Panc1 (cell line): ENCODE data around the gene INSYN1. TPM values are rescaled to one million over a fixed set of nuclear protein-coding genes. Genes with fewer than 3 reads are reported as not detected.

Source experiments
- ATAC-seq: fragments of 200-7000 bp; cut with Tn5 transposase; 2 replicates; pipeline ENCODE4 v1.9.1; 2020; ENCODE audit warnings: mild to moderate bottlenecking, moderate library complexity
- BruUV-seq: library from RNA; stranded (reverse); fragments of 400-500 nt; replicated peaks from 2 replicates; lab custom pipeline; 2021; lab: Mats Ljungman, UMichigan
- CTCF ChIA-PET: fragments of 300-600 bp; sonication (Branson Sonifier 250); formaldehyde crosslinking; loops from one replicate; lab custom pipeline; 2022; ENCODE audit warnings: antibody characterized with exemption; lab: Charles Lee
- POLR2A ChIA-PET: fragments of 300-600 bp; sonication (Branson Sonifier 250); formaldehyde crosslinking; loops from one replicate; lab custom pipeline; 2022; ENCODE audit warnings: antibody characterized with exemption; lab: Charles Lee
- DNase-seq: peaks from one replicate; pipeline ENCODE4 v3.0.0-alpha.2; 2010; ENCODE audit warnings: low read depth, low spot score
- H3K27ac ChIP-seq: 2 replicates; pipeline ENCODE4 v1.5.1; 2011; ENCODE audit warnings: mild to moderate bottlenecking, low read length, inconsistent platforms
- H3K27me3 ChIP-seq: fragments of 200-500 bp; sonication (Bioruptor generic); 2 replicates; pipeline ENCODE4 v1.6.0; 2014; ENCODE audit warnings: low read length, inconsistent platforms; ENCODE audit not compliant: control insufficient read depth, insufficient read depth
- H3K36me3 ChIP-seq: fragments of 200-500 bp; sonication (Bioruptor generic); 2 replicates; pipeline ENCODE4 v1.5.1; 2014; ENCODE audit warnings: inconsistent platforms, mild to moderate bottlenecking, low read length, moderate library complexity; ENCODE audit not compliant: control insufficient read depth, insufficient read depth
- H3K4me1 ChIP-seq: 2 replicates; pipeline ENCODE4 v1.5.1; 2011; ENCODE audit warnings: inconsistent platforms, mild to moderate bottlenecking, low read length, moderate library complexity; ENCODE audit not compliant: control insufficient read depth, insufficient read depth
- H3K4me3 ChIP-seq, 2 experiments: 2 replicates each; pipeline ENCODE4 v1.5.1; 2011 to 2012; ENCODE audit warnings: low read depth in 2 of 2, low read length in 2 of 2, mild to moderate bottlenecking in 2 of 2, inconsistent platforms in 1 of 2, moderate library complexity in 1 of 2
- H3K9me3 ChIP-seq: fragments of 200-500 bp; sonication (Bioruptor generic); 2 replicates; pipeline ENCODE4 v1.5.1; 2014; ENCODE audit warnings: low read depth, mild to moderate bottlenecking, inconsistent platforms, low read length, moderate library complexity; ENCODE audit not compliant: control insufficient read depth, insufficient read depth
- POLR2AphosphoS5 ChIP-seq: IDR thresholded peaks from 2 replicates; pipeline ENCODE4 v1.6.1; 2012; ENCODE audit warnings: mild to moderate bottlenecking, low read depth, low read length, moderate library complexity
- SIN3A ChIP-seq: IDR thresholded peaks from 2 replicates; pipeline ENCODE4 v1.6.1; 2012; ENCODE audit warnings: low read depth, mild to moderate bottlenecking, low read length, moderate library complexity, borderline replicate concordance; ENCODE audit not compliant: insufficient read depth
- TCF7L2 ChIP-seq: IDR thresholded peaks from 2 replicates; pipeline ENCODE4 v1.6.1; 2011; ENCODE audit warnings: mild to moderate bottlenecking, low read depth, low read length, inconsistent platforms
- in situ Hi-C: cut with HindIII; loops from 2 replicates; pipeline ENCODE4 v1.10.0; 2016; ENCODE audit warnings: low sequenced_read_pairs, low pct_unique_long_range_greater_than_20kb
- intact Hi-C: fragments of 100-400 bp; cut with micrococcal nuclease; formaldehyde crosslinking; loops from one replicate; pipeline ENCODE4 v1.10.0; 2022; ENCODE audit not compliant: unreplicated experiment
- total RNA-seq: library from RNA; stranded (reverse); gene quantifications from one replicate; pipeline ENCODE4 v1.2.1, GENCODE V29; 2021; ENCODE audit not compliant: unreplicated experiment
- TF ChIP-seq, protein P1 (sequence below): fragments of 450-650 bp; IDR thresholded peaks from 2 replicates; pipeline ENCODE4 v1.5.1; 2017; ENCODE audit warnings: mild to moderate bottlenecking
- TF ChIP-seq, protein P2 (sequence below), 2 experiments: IDR thresholded peaks; 2 replicates each; pipeline ENCODE4 v1.6.1; 2011 to 2012; ENCODE audit warnings: low read depth in 2 of 2, control low read depth in 1 of 2, low read length in 1 of 2, mild to moderate bottlenecking in 1 of 2, moderate library complexity in 1 of 2; ENCODE audit not compliant: insufficient read depth in 1 of 2

Gene INSYN1
- total RNA-seq, 1 experiment from 2014 or later: 2.6 TPM

DNA sequence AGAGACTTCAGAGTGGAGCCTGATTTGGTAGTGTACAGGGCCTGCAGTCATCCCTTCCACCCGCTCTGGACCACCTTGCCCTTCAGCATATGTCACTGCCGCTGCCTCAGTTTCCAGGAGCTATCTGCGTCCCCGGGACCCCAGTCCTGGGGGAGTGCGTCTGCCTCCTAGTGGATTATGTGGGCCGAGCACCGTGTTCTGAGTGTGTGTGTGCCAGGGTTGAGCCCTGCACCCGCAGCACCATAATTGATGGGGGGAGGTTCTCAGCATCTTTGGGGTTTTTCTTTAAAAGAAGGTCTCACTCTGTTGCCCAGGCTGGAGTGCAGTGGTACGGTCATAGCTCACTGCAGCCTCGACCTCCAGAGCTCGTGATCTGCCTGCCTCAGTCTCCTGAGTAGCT is 35.3 kb downstream of the INSYN1 start:
- ATAC-seq: no peak
- no peak for TF ChIP-seq TCF7L2
- TF ChIP-seq POLR2AphosphoS5: no peak
- TF ChIP-seq, protein P1, sequence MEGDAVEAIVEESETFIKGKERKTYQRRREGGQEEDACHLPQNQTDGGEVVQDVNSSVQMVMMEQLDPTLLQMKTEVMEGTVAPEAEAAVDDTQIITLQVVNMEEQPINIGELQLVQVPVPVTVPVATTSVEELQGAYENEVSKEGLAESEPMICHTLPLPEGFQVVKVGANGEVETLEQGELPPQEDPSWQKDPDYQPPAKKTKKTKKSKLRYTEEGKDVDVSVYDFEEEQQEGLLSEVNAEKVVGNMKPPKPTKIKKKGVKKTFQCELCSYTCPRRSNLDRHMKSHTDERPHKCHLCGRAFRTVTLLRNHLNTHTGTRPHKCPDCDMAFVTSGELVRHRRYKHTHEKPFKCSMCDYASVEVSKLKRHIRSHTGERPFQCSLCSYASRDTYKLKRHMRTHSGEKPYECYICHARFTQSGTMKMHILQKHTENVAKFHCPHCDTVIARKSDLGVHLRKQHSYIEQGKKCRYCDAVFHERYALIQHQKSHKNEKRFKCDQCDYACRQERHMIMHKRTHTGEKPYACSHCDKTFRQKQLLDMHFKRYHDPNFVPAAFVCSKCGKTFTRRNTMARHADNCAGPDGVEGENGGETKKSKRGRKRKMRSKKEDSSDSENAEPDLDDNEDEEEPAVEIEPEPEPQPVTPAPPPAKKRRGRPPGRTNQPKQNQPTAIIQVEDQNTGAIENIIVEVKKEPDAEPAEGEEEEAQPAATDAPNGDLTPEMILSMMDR: no peak; the same call in 1 of the 2 replicates
- TF ChIP-seq, protein P2, sequence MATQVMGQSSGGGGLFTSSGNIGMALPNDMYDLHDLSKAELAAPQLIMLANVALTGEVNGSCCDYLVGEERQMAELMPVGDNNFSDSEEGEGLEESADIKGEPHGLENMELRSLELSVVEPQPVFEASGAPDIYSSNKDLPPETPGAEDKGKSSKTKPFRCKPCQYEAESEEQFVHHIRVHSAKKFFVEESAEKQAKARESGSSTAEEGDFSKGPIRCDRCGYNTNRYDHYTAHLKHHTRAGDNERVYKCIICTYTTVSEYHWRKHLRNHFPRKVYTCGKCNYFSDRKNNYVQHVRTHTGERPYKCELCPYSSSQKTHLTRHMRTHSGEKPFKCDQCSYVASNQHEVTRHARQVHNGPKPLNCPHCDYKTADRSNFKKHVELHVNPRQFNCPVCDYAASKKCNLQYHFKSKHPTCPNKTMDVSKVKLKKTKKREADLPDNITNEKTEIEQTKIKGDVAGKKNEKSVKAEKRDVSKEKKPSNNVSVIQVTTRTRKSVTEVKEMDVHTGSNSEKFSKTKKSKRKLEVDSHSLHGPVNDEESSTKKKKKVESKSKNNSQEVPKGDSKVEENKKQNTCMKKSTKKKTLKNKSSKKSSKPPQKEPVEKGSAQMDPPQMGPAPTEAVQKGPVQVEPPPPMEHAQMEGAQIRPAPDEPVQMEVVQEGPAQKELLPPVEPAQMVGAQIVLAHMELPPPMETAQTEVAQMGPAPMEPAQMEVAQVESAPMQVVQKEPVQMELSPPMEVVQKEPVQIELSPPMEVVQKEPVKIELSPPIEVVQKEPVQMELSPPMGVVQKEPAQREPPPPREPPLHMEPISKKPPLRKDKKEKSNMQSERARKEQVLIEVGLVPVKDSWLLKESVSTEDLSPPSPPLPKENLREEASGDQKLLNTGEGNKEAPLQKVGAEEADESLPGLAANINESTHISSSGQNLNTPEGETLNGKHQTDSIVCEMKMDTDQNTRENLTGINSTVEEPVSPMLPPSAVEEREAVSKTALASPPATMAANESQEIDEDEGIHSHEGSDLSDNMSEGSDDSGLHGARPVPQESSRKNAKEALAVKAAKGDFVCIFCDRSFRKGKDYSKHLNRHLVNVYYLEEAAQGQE (IDR thresholded peaks at IDR 0.05; ENCODE audit: insufficient read depth in 1 of 2, low read depth in 2 of 2, low read length in 1 of 2): no peak
- TF ChIP-seq SIN3A: no peak
- DNase-seq: no peak
- in situ Hi-C loops (no loop called here), intact Hi-C loops (no loop called here)
- Histone ChIP-seq H3K4me1 (0 out of 2 replicates have a peak, but pooled peaks cover 2% of the 10 kb centered on the region), H3K27ac (no peak overlapping the region), H3K36me3 (no peaks in the 10 kb centered on the region), H3K9me3 (no peaks in the 10 kb centered on the region), H3K4me3 (no peak overlapping the region), H3K27me3 (no peaks in the 10 kb centered on the region)
- no TSS peak for BruUV-seq
- POLR2A ChIA-PET: interaction anchor here (0.6 kb wide), 1 partner anchor 55 kb away, joined by 3 read pairs; no protein-coding TSS in a partner anchor
- CTCF ChIA-PET: interaction anchor here (0.5 to 0.7 kb wide), 2 partner anchors 82 to 93 kb away, joined by 4 to 5 read pairs; no protein-coding TSS in a partner anchor

- TF ChIP-seq, protein P1: no peak
- TF ChIP-seq, protein P2 (IDR thresholded peaks at IDR 0.05; ENCODE audit: insufficient read depth in 1 of 2, low read depth in 2 of 2, low read length in 1 of 2): no peak
- TF ChIP-seq TCF7L2: no peak
- TF ChIP-seq POLR2AphosphoS5: no peak
- TF ChIP-seq SIN3A: no peak
- no peak for DNase-seq
- no peaks in the 10 kb centered on the region for H3K27me3 ChIP-seq
- in situ Hi-C loops (no loop called here), intact Hi-C loops (no loop called here)
- no peak for ATAC-seq
- H3K27ac ChIP-seq: no peak overlapping the region
- no peaks in the 10 kb centered on the region for H3K9me3 ChIP-seq
- no TSS peak for BruUV-seq
- H3K4me1 ChIP-seq: 0 out of 2 replicates have a peak, but pooled peaks cover 2% of the 10 kb centered on the region
- no peak overlapping the region for H3K4me3 ChIP-seq
- no peaks in the 10 kb centered on the region for H3K36me3 ChIP-seq
- CTCF ChIA-PET: no interaction called here
- POLR2A ChIA-PET: no interaction called here
Measured at GRCh38 chr15:73717206-73717605, 35.9 kb downstream of the INSYN1 start.
